Gastroesophageal sphincter (tissue), 4 donors: Measurements from ENCODE around the gene LDLRAD3. TPM values are rescaled to one million over a fixed set of nuclear protein-coding genes. Genes with fewer than 3 reads are reported as not detected.
"Not testable (repeated sequence)": the region's sequence is repeated elsewhere in the genome, so short reads cannot be mapped to it uniquely, and the experiment has no call there.

Experiments used
- ATAC-seq: fragments of 150-250 bp; one replicate; pipeline ENCODE4 v1.9.1; 2016; ENCODE audit warnings: mild to moderate bottlenecking, moderate library complexity
- H3K27ac ChIP-seq, 4 donors: fragments of 200-600 bp; sonication (generic) in 3 of 4; 1 replicate in 3 of 4; 2 replicates in 1 of 4; pipeline ENCODE4 v1.5.1; 2016 to 2019
- H3K27me3 ChIP-seq: fragments of 200-600 bp; sonication (generic); one replicate; pipeline ENCODE4 v1.5.1; 2019
- H3K36me3 ChIP-seq, 2 donors: fragments of 200-600 bp; sonication (generic); one replicate each; pipeline ENCODE4 v1.5.1; 2019; ENCODE audit warnings: control low read depth in 1 of 2
- H3K4me1 ChIP-seq, 3 donors: fragments of 200-600 bp; sonication (generic); 1 replicate in 2 of 3; 2 replicates in 1 of 3; pipeline ENCODE4 v1.5.1; 2016 to 2019; ENCODE audit warnings: control low read depth in 2 of 3
- H3K4me3 ChIP-seq, 2 donors: fragments of 200-600 bp; sonication (generic); one replicate each; pipeline ENCODE4 v1.5.1; 2019; ENCODE audit warnings: mild to moderate bottlenecking in 1 of 2, moderate library complexity in 1 of 2
- H3K9me3 ChIP-seq, 3 donors: fragments of 200-600 bp; sonication (generic); one replicate each; pipeline ENCODE4 v1.5.1; 2017 to 2019; ENCODE audit warnings: control low read depth in 2 of 3
- EP300 ChIP-seq: sonication (generic); formaldehyde crosslinking; IDR thresholded peaks from one replicate; pipeline ENCODE4 v1.6.1; 2017; ENCODE audit warnings: antibody characterized with exemption, mild to moderate bottlenecking
- POLR2A ChIP-seq, 2 donors: fragments of 450-650 bp; IDR thresholded peaks; one replicate each; pipeline ENCODE4 v1.6.1; 2017; ENCODE audit warnings: antibody characterized with exemption in 2 of 2, mild to moderate bottlenecking in 2 of 2, moderate library complexity in 1 of 2
- POLR2AphosphoS5 ChIP-seq: sonication (generic); formaldehyde crosslinking; IDR thresholded peaks from one replicate; pipeline ENCODE4 v1.6.1; 2017; ENCODE audit warnings: antibody characterized with exemption
- WGBS, 2 donors: methylation state at CpG; one replicate each; pipeline ENCODE4 v1.1.5; 2018; ENCODE audit warnings: low coverage in 1 of 2; 5-methylcytosine and 5-hydroxymethylcytosine counted together
- total RNA-seq, 4 donors: library from RNA; depleted of rRNA; stranded (reverse); fragments of >200 nt; gene quantifications; one replicate each; pipeline ENCODE4 v1.1.0, GENCODE V29; 2016
- TF ChIP-seq, protein P1 (sequence below), 4 experiments: fragments of 200-600 bp in 2 of 4; fragments of 450-650 bp in 2 of 4; sonication (generic) in 1 of 4; IDR thresholded peaks; one replicate each; pipeline ENCODE4 v1.5.1; 2017 to 2019; ENCODE audit warnings: antibody characterized with exemption in 4 of 4, mild to moderate bottlenecking in 2 of 4, moderate library complexity in 2 of 4

Gene LDLRAD3
- total RNA-seq, 4 donors from 2014 or later, result 4.0 to 8.9 (median 7.2) TPM

DNA sequence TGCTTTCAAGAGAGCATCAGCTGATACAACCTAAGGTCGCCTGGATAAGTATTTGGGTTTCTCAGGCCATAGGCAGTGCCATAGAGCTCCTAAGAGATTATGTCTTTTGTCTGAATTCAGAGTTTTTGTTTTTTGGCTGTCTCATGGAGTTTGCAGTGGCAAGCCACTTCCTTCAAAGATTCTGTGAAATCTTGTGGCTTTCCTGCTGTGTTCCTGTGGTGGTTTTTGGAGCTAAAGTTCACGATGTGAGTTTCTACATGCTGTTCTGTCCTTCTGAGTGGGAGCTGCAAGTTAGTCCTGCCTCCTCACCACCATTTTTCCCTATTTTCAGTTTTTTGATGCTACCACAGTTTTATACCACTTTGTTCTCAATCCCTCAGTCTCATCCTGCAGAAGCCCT, 234.0 kb downstream of the LDLRAD3 start:
- no peak for TF ChIP-seq POLR2AphosphoS5
- TF ChIP-seq EP300, result no peak
- TF ChIP-seq, protein P1, sequence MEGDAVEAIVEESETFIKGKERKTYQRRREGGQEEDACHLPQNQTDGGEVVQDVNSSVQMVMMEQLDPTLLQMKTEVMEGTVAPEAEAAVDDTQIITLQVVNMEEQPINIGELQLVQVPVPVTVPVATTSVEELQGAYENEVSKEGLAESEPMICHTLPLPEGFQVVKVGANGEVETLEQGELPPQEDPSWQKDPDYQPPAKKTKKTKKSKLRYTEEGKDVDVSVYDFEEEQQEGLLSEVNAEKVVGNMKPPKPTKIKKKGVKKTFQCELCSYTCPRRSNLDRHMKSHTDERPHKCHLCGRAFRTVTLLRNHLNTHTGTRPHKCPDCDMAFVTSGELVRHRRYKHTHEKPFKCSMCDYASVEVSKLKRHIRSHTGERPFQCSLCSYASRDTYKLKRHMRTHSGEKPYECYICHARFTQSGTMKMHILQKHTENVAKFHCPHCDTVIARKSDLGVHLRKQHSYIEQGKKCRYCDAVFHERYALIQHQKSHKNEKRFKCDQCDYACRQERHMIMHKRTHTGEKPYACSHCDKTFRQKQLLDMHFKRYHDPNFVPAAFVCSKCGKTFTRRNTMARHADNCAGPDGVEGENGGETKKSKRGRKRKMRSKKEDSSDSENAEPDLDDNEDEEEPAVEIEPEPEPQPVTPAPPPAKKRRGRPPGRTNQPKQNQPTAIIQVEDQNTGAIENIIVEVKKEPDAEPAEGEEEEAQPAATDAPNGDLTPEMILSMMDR (IDR thresholded peaks at IDR 0.05), result no peak
- TF ChIP-seq POLR2A (IDR thresholded peaks at IDR 0.05), result no peak
- no peak overlapping the region for H3K4me3 ChIP-seq
- H3K4me1 ChIP-seq, result no peaks in the 10 kb centered on the region
- no peaks in the 10 kb centered on the region for H3K9me3 ChIP-seq
- H3K27me3 ChIP-seq, result no peaks in the 10 kb centered on the region
- ATAC-seq, result no peak
- 86% methylated on average over 2 of the region's 2 CpGs; no CpG with 5 or more reads in 1 of the 2 donors for WGBS, 2 donors
- H3K27ac ChIP-seq, result no peak overlapping the region
- no peaks in the 10 kb centered on the region for H3K36me3 ChIP-seq

DNA sequence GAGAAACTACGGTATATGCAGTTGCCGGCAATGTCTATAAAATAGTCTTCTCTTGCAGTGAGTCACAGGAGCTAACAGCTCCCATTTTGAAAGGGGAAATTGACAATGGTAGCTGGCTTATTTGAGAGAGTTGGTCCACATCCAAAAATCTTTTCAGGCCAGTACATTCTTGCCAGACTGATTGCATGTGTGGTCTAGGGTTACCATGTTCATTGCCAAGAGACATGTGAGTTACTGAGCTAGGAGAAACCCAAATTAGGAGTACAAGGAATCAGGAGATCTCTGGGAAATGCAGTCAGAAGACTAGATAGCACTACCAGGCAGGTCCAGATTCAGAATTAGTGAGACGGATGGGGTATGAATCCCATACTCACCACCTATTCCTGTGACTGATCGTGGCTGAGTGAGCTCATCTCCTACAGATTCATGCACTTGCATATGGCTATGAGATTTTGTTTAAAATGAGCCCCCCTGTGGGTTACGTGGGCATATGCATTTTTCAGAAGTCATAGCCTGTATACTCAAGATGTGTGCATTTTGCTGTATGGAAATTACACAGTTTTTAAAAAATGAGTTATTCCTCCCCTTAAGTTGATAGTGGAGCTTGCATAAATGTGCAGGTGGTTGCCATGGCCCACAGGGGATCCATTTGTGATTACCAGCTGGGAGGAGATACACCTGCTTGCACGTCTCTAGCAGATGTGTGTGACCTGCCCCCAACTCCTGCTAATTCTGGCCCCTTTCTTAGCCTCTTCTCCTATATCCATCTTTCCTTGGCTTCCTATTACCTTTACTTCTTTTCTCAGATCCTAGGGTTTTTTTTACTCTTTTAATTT, 242.7 kb downstream of the LDLRAD3 start:
- no peak overlapping the region for H3K27ac ChIP-seq
- ATAC-seq, result no peak
- no peaks in the 10 kb centered on the region for H3K27me3 ChIP-seq
- H3K9me3 ChIP-seq, result no peaks in the 10 kb centered on the region
- H3K4me3 ChIP-seq, result no peak overlapping the region
- WGBS, 2 donors, result 80 to 94% methylated on average over 6 of the region's 6 CpGs
- no peaks in the 10 kb centered on the region for H3K36me3 ChIP-seq
- TF ChIP-seq, protein P1 (IDR thresholded peaks at IDR 0.05), result no peak
- TF ChIP-seq POLR2A (IDR thresholded peaks at IDR 0.05) (no peak), POLR2AphosphoS5 (no peak), EP300 (no peak)
- H3K4me1 ChIP-seq, result no peaks in the 10 kb centered on the region

DNA sequence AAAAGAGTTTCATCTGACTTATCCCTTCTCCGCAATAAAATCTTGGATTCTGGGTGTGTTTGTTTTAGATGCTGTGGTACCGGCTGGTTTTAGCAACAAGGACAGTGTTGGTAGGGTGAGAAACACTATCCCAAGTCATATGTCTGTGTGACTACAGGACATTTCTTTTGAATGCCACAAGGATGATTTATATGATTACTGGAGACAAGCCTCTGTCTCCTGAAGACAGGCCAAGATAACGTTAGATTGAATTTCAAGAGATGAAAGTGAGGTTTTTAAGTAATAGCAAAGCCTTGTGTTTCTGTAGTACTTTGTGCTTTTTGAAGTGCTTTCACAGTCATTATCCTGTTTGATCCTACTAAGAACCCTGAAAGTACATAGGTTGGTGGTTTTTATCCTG, 243.8 kb downstream of the LDLRAD3 start:
- Histone ChIP-seq H3K4me3 (no peak overlapping the region), H3K9me3 (no peaks in the 10 kb centered on the region), H3K4me1 (no peaks in the 10 kb centered on the region), H3K27me3 (no peaks in the 10 kb centered on the region), H3K27ac (no peak overlapping the region), H3K36me3 (no peaks in the 10 kb centered on the region)
- ATAC-seq, result no peak
- WGBS, 2 donors, result 67 to 93% methylated on average over 1 to 3 of the region's 3 CpGs
- TF ChIP-seq POLR2AphosphoS5, result no peak

DNA sequence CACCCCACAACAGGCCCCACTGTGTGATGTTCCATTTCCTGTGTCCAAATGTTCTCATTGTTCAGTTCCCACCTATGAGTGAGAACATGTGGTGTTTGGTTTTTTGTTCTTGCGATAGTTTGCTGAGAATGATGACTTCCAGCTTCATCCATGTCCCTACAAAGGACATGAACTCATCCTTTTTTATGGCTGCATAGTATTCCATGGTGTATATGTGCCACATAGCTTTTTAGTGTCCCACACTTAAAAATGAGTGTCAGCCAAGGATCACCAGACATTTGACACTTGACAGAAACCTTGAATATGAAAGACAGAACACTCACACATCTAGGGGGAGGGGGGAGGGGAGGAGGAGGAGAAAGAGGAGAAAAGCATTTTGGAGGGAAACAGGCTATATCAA, 245.9 kb downstream of the LDLRAD3 start:
- not testable (repeated sequence) for H3K9me3 ChIP-seq, H3K36me3 ChIP-seq, H3K4me1 ChIP-seq, H3K4me3 ChIP-seq, H3K27ac ChIP-seq, H3K27me3 ChIP-seq, ATAC-seq
- WGBS, 2 donors, result 100% methylated on average over 1 of the region's 1 CpG; no CpG with 5 or more reads in 1 of the 2 donors

DNA sequence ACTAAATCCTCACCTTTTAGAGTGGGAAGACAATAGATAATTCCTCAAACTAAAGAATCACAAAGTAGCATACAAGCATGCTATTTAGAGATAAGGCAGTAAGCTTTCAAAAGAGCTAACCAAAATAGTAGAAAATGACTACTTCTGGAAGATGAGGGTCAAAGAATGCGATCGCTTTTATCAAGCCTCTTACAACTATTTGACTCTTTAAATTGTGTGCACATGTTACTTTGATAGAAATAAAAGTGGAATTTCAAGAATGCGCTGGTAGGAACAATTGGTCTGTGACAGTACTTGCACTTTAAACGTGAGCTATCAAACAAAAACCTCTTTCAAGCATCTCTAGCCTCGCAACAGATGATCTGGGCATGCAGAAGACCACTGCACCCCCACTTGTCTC, 248.1 kb downstream of the LDLRAD3 start:
- H3K27me3 ChIP-seq, result no peaks in the 10 kb centered on the region
- ATAC-seq, result no peak
- H3K27ac ChIP-seq, result no peak overlapping the region
- H3K9me3 ChIP-seq, result no peaks in the 10 kb centered on the region
- no peak overlapping the region for H3K4me3 ChIP-seq
- H3K36me3 ChIP-seq, result no peaks in the 10 kb centered on the region
- peaks cover 0 to under 1% (median 0%) of the 10 kb centered on the region in 3 donors for H3K4me1 ChIP-seq
- no peak for TF ChIP-seq EP300
- TF ChIP-seq, protein P1 (IDR thresholded peaks at IDR 0.05), result no peak
- no peak for TF ChIP-seq POLR2AphosphoS5
- TF ChIP-seq POLR2A (IDR thresholded peaks at IDR 0.05), result no peak
- 79 to 86% methylated on average over 5 of the region's 5 CpGs for WGBS, 2 donors
